Mesodermal cell (in vitro differentiated cells): ENCODE results near the gene VCPKMT.

ENCODE experiments used
- H3K27ac ChIP-seq: 2 replicates; pipeline ENCODE4 v1.7.0; 2013; ENCODE audit warnings: mild to moderate bottlenecking, low read depth, low read length, moderate library complexity; ENCODE audit not compliant: severe bottlenecking
- H3K36me3 ChIP-seq: 2 replicates; pipeline ENCODE4 v1.7.1; 2013; ENCODE audit warnings: mild to moderate bottlenecking, low read length, moderate library complexity; ENCODE audit not compliant: control insufficient read depth, insufficient read depth
- H3K4me1 ChIP-seq: one replicate; pipeline ENCODE4 v1.7.1; 2013; ENCODE audit warnings: mild to moderate bottlenecking, low read length; ENCODE audit not compliant: insufficient read depth, control insufficient read depth, poor library complexity, severe bottlenecking
- H3K4me3 ChIP-seq: 2 replicates; pipeline ENCODE4 v1.7.0; 2013; ENCODE audit warnings: low read length, control low read depth, mild to moderate bottlenecking; ENCODE audit not compliant: insufficient read depth, poor library complexity, severe bottlenecking; ENCODE audit errors: extremely low read depth
- H3K9me3 ChIP-seq: 2 replicates; pipeline ENCODE4 v1.7.1; 2013; ENCODE audit warnings: mild to moderate bottlenecking, low read length, moderate library complexity; ENCODE audit not compliant: control insufficient read depth
- WGBS, 2 experiments: methylation state at CpG; one replicate each; pipeline ENCODE4 v1.1.5; 2013; ENCODE audit warnings: missing lambda C conversion rate in 2 of 2; ENCODE audit not compliant: insufficient coverage in 2 of 2; 5-methylcytosine and 5-hydroxymethylcytosine counted together

VCPKMT gene

DNA sequence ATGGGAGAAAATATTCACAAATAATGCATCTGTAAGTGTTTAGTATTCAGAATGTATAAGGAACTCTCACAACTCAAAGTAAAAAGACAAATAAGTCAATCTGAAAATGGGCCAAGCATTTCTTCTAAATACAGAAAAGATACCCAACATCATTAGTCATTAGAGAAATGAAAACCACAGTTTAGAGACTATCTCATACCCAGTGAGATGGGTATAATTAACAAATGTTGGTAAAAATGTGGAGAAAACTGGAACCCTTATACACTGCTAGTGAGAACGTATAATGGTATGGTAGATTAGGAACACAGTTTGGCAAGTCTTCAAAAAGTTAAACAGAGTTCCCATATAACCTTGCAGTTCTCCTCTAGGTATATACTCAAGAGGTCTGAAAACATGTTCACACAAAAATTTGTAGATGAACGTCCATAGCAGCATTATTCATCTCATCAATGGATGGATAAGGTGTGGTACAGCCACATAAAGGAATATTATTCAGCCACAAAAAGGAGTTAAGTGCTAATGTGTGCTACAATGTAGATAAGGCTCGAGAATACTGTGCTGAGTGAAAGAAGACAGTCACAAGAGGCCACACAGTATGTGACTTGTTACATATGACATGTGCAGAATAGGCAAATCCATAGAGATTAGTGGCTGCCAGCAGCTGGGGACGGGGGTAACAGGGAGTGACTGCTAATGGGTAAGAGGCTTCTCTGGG is 5.9 kb downstream of the VCPKMT start:
- H3K9me3 ChIP-seq = no peaks in the 10 kb centered on the region
- H3K27ac ChIP-seq = no peak overlapping the region
- 88 to 90% methylated on average over 1 of the region's 4 CpGs for WGBS, 2 experiments
- peaks cover 73% of the 10 kb centered on the region for H3K36me3 ChIP-seq
- H3K4me1 ChIP-seq = peaks cover 9% of the 10 kb centered on the region
- H3K4me3 ChIP-seq = no peak overlapping the region

DNA sequence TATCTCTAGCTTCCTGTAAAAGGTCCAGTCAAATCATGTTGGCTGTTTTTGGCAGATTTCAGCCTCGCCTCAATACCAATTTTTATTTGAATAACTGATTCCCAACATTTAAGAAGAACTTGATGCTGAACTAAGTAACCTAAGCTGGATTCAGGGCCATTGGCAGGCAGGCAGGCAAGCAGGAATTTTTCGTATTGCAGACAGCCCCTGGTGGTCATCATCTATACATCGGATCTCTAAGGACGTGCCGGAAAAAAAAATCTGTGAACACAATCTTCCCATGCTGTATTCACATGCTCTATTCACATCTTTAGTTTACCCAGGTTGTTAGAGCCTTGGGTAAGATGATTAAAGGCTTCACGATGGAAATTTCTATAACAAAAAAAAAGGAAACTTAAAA is 7.0 kb downstream of the VCPKMT start:
- Histone ChIP-seq H3K27ac (no peak overlapping the region), H3K4me1 (no peaks in the 10 kb centered on the region), H3K36me3 (peaks cover 62% of the 10 kb centered on the region), H3K4me3 (no peak overlapping the region), H3K9me3 (no peaks in the 10 kb centered on the region)
- WGBS, 2 experiments = 76 to 94% methylated on average over 3 to 4 of the region's 6 CpGs

DNA sequence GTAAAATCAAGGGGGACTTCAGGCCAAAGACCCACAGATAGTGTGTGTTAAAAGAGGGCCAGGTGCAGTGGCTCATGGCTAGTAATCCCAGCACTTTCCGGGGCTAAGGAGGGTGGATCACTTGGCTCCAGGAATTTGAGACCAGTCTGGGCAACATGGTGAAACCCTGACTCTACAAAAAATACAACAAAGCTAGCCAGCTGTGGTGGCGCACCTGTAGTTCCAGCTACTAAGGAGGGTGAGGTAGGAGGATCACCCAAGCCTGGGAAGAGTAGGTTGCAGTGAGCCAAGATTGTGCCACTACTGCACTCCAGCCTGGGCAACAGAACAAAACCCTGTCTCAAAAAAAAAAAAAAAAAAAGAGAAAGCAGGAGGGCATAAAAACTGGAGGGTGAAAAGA is 8.5 kb downstream of the VCPKMT start:
- no peaks in the 10 kb centered on the region for H3K9me3 ChIP-seq
- no peaks in the 10 kb centered on the region for H3K4me1 ChIP-seq
- 89 to 90% methylated on average over 1 to 2 of the region's 2 CpGs for WGBS, 2 experiments
- peaks cover 51% of the 10 kb centered on the region for H3K36me3 ChIP-seq
- H3K27ac ChIP-seq = no peak overlapping the region
- no peak overlapping the region for H3K4me3 ChIP-seq

DNA sequence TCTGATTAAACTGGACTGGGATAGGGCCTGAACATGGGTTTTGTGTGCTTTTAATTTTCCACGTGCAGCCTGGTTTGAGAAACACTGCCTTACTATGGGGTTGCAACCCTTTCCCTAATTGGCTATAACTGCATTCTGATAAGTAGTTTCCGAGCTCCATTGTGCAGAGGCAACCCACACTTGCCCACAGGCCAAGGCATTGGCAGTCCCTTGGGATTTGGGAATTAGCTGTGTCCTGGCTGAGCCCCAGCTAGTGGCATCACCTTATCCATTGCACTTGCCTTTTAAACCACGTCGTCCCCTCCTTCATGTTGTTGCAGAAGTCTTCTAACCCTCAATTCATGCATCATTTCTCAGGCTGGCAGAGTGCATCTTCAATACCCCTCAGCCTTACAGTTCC is 10.2 kb downstream of the VCPKMT start:
- Histone ChIP-seq H3K27ac (no peak overlapping the region), H3K4me3 (no peak overlapping the region), H3K4me1 (no peaks in the 10 kb centered on the region), H3K36me3 (peaks cover 34% of the 10 kb centered on the region), H3K9me3 (no peaks in the 10 kb centered on the region)
- 95 to 100% methylated on average over 4 of the region's 4 CpGs for WGBS, 2 experiments

DNA sequence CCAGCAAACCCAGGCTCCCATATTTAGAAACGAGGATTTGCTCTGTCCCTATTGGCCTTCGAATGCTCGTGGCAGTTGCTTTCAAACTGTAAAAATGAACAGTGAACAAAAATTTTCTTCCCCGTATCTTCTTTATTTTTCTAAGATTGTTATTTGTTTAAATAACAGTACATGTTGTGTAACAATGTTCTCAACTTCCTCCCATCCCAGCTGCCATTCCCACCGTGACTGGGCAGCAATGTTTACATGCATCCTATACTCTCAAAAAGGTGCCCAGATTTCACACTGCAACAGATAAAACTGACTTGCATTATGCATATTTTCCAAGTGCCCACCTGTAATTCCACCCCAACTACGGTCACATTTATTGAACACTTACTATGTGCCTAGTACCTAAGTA is 12.8 kb downstream of the VCPKMT start:
- H3K27ac ChIP-seq = no peak overlapping the region
- H3K9me3 ChIP-seq = no peaks in the 10 kb centered on the region
- peaks cover 10% of the 10 kb centered on the region for H3K36me3 ChIP-seq
- no peak overlapping the region for H3K4me3 ChIP-seq
- 98 to 100% methylated on average over 3 to 5 of the region's 6 CpGs for WGBS, 2 experiments
- no peaks in the 10 kb centered on the region for H3K4me1 ChIP-seq

DNA sequence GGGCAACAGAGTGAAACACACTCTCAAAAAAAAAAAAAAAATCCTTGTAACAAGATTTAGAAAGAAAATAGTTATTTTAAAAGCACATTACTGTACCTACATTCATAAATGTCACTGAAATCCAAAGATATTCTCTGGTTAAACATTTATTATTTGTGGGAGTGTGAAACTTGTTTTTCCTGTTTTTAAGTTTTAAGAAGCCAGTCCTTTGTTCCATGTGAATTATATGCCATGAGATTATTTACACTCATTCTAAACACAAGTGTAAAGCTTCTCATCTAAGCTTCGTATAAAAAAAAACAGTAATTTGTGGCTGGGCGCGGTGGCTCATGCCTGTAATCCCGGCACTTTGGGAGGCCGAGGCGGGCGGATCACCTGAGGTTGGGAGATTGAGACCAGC is 15.0 kb downstream of the VCPKMT start:
- Histone ChIP-seq H3K9me3 (no peaks in the 10 kb centered on the region), H3K4me1 (no peaks in the 10 kb centered on the region), H3K4me3 (no peak overlapping the region), H3K36me3 (no peaks in the 10 kb centered on the region), H3K27ac (no peak overlapping the region)
- WGBS, 2 experiments = no CpG with 5 or more reads among the region's 7 CpGs

DNA sequence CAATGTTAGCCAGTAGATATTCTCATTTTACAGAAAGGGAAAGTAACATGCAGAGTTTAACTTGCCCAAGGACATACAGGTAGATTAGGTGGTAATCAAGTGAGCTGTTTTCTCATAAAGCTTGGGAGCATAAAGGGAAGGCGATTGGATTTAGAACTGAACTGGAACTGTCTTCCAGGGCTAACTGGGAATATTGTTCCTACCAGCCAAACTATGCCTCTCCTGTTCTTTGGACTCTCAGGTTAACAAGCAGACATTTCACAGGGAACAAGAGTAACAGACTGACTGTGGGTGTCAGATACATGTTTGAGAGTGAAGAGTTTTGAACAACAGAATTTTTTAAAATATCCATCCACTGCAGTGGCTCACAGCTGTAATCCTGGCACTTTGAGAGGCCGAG is 15.6 kb downstream of the VCPKMT start:
- Histone ChIP-seq H3K9me3 (no peaks in the 10 kb centered on the region), H3K4me3 (no peak overlapping the region), H3K4me1 (no peaks in the 10 kb centered on the region), H3K36me3 (peaks cover 2% of the 10 kb centered on the region), H3K27ac (no peak overlapping the region)
- 95 to 100% methylated on average over 2 of the region's 2 CpGs for WGBS, 2 experiments

DNA sequence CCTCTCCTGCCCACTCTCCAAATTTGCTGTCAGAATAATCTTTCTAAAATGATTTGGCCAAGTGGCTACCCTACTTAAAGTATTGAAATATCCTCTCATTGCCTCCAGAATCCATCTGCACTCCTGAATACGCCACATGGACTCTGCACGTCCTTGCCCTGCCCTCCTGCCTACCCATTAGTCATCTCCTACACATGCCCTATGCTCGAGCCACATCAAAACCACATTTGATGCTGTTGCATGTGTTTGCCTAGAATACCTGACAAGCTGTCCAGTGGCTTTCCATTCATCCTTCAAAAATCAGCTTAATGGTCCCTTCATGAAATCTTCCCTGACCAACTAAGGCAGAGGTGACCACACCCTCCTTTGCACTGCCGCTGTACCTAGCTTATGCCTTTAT is 17.0 kb downstream of the VCPKMT start:
- H3K36me3 ChIP-seq = peaks cover 4% of the 10 kb centered on the region
- H3K4me3 ChIP-seq = no peak overlapping the region
- WGBS, 2 experiments = 93 to 94% methylated on average over 3 to 4 of the region's 4 CpGs
- H3K27ac ChIP-seq = no peak overlapping the region
- H3K9me3 ChIP-seq = no peaks in the 10 kb centered on the region
- H3K4me1 ChIP-seq = no peaks in the 10 kb centered on the region

DNA sequence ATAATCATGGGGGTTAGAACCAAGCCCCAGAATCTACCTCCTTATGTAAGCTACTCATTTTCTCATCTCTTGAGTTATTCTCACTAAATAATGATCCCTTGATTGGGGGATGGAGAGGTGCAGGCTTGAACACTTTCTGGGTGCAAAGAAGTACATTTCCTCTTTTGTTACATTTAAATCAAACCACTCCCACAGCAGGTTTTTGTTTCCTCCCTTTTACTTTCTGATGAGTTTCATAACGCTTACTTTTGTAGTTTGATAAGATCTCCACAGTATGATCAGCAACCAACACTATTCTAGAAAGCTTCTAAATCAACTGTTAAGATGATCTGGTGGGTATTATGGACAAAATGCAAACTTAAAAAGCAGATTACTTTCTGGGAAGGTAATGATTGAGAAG is 20.5 kb downstream of the VCPKMT start:
- Histone ChIP-seq H3K27ac (no peak overlapping the region), H3K4me1 (no peaks in the 10 kb centered on the region), H3K4me3 (no peak overlapping the region), H3K9me3 (no peaks in the 10 kb centered on the region), H3K36me3 (peaks cover 4% of the 10 kb centered on the region)
- WGBS, 2 experiments = 100% methylated on average over 1 of the region's 1 CpG; no CpG with 5 or more reads in 1 of the 2 experiments

DNA sequence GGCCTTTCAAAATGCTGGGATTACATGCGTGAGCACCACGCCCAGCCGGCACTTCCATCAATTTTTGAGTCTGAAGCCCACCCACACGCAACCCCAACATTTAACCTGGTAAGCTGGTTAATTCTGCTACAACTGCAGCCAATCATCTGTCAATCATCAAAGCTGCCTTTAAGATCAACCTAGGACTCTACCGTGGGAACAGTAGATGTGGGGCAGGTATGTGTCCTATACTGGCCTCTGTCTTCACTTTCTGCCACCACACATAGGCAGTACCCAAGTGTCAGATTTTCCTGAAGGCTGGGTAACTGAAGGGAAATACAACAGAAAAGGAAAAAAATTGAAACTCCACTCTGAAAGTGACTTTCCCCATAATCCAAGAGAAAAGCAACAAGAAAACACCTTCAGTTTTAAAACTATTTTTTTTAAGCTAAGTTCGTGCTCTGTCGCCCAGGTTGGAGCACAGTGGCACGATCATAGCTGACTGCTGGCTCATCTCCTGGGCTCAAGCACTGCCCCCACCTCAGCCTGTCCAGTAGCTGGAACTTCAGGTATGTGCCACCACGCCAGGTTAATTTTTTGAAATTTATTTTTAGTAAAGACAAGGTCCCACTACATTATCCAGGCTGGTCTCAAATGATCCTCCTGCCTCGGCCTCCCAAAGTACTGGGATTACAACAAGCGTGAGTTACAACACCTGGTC is 22.2 kb downstream of the VCPKMT start:
- Histone ChIP-seq H3K27ac (no peak overlapping the region), H3K9me3 (no peaks in the 10 kb centered on the region), H3K4me1 (no peaks in the 10 kb centered on the region), H3K4me3 (no peak overlapping the region), H3K36me3 (peaks cover 4% of the 10 kb centered on the region)
- WGBS, 2 experiments = 78 to 85% methylated on average over 6 to 8 of the region's 11 CpGs

DNA sequence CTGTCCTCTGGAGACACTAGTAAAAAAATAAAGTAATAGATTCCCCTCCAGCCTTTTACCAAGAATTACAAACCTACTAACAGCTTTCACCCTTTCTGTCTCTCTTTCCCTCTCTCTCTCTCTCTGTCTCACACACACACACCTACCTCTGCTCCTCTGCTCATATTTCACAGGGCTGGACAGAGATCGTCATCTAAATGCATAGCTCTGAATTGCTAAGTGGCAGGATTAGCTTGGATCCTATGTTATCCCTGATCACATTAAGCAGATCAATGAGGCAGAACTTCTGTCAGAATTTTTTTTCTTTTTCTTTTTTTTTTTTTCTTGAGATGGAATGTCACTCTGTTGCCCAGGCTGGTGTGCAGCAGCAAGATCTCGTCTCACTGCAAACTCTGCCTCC is 22.9 kb downstream of the VCPKMT start:
- no peaks in the 10 kb centered on the region for H3K4me1 ChIP-seq

More for the DNA sequence above, 22.9 kb downstream of the VCPKMT start:
- H3K4me3 ChIP-seq = no peak overlapping the region
- H3K36me3 ChIP-seq = peaks cover 4% of the 10 kb centered on the region
- no peak overlapping the region for H3K27ac ChIP-seq
- no peaks in the 10 kb centered on the region for H3K9me3 ChIP-seq
- WGBS, 2 experiments = 75 to 100% methylated on average over 1 of the region's 2 CpGs
